GM12891 (cell line): ENCODE results near the gene CFL1.
A peak's percentile ranks its signal among the peaks of the same experiment; 100 is the strongest.

Experiments used
- DNase-seq: peaks from one replicate; pipeline ENCODE4 v3.0.0; 2011; ENCODE audit warnings: low spot score; ENCODE audit not compliant: insufficient read length
- FAIRE-seq: peaks from 2 replicates; lab custom pipeline; 2011; peaks lifted over from hg19 to GRCh38; lab: Jason Lieb, UNC
- PAX5 ChIP-seq: IDR thresholded peaks from 2 replicates; pipeline ENCODE4 v1.6.1; 2011; ENCODE audit warnings: low read length, moderate library complexity, mild to moderate bottlenecking; ENCODE audit not compliant: insufficient read depth, severe bottlenecking
- POLR2A ChIP-seq: IDR thresholded peaks from 2 replicates; pipeline ENCODE4 v1.6.1; 2011; ENCODE audit warnings: low read depth, low read length, control low read depth
- POLR2AphosphoS5 ChIP-seq: IDR thresholded peaks from 2 replicates; pipeline ENCODE4 v1.6.1; 2011; ENCODE audit warnings: low read depth, low read length, control low read depth
- POU2F2 ChIP-seq: IDR thresholded peaks from 2 replicates; pipeline ENCODE4 v1.6.1; 2011; ENCODE audit warnings: low read depth, mild to moderate bottlenecking, control low read depth, low read length, moderate library complexity
- SPI1 ChIP-seq: IDR thresholded peaks from 2 replicates; pipeline ENCODE4 v1.6.1; 2011; ENCODE audit warnings: low read depth, low read length, control low read depth
- TAF1 ChIP-seq: IDR thresholded peaks from 2 replicates; pipeline ENCODE4 v1.6.1; 2011; ENCODE audit warnings: low read depth, low read length, control low read depth

CFL1 gene

DNA sequence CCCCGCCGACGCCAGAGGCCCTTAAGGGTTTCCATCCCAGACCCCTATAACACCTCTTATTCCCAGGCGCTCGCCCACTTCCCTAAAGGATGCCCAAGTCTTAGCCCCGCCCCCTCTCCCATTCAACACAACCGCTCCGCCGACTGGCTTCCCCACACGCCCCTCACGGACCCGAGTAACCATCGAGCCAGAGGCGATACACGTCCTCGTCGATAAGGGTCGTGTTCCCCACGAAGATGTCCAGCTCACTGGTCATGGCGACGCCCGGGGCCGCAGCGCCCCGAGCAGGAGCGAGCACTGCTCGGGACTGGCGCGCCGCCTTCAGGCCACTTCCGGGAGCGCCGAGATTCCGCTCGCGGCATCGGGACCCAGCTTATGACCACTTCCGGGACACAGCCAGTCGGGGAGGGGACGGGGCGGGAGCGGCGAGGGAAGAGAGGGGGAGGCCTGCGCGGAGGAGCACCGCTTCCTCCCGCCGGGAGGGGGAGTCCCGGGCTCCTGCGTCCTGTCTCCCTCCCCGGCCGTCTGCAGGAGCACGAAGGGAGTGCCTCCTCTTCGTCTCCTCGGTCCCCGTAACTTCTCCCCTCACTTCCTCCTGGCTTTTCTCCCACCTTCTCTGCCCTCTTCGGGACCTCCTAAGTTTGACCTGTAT lies 30.3 kb upstream of the CFL1 start, which contains the start of gene FIBP:
Gene FIBP, minus strand, starts transcription at position 309 of the 652 bp plus-strand sequence. Its CDS starts 53 bp downstream, at position 256.
- peak; percentile 92 for FAIRE-seq
- TF ChIP-seq SPI1 (peak; percentile 58; the same call in 1 of the 2 replicates), TAF1 (no peak; the same call in 1 of the 2 replicates), PAX5 (no peak), POLR2AphosphoS5 (peak; percentile 83), POU2F2 (peak; percentile 51; the same call in 1 of the 2 replicates), POLR2A (peak; percentile 83)
- DNase-seq = peak; percentile 97

DNA sequence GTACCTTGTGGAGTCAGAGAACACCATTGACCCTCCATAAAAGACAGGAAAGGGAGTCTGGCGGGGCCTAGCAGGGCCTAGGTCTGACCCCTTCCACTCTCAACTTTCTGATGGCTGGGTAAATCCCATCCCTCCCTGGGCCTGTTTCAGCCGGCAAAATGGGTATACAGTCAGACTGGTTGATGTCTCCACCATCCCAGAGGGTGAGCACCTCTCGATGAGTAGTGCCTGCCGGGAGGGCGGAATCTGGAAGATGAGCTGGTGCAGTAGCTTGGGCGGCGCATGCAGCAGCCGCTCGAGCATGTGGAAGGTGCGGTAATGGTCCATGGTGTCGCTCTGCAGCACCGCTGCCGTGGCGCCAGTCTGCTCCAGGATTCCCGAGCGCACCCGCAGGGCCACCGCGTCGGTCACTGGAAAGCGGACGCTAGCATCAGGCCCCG lies 29.8 kb upstream of the CFL1 start:
- TF ChIP-seq POU2F2 (no peak), POLR2A (no peak), SPI1 (no peak), PAX5 (no peak), TAF1 (no peak), POLR2AphosphoS5 (no peak)
- FAIRE-seq (no peak), DNase-seq (no peak)

DNA sequence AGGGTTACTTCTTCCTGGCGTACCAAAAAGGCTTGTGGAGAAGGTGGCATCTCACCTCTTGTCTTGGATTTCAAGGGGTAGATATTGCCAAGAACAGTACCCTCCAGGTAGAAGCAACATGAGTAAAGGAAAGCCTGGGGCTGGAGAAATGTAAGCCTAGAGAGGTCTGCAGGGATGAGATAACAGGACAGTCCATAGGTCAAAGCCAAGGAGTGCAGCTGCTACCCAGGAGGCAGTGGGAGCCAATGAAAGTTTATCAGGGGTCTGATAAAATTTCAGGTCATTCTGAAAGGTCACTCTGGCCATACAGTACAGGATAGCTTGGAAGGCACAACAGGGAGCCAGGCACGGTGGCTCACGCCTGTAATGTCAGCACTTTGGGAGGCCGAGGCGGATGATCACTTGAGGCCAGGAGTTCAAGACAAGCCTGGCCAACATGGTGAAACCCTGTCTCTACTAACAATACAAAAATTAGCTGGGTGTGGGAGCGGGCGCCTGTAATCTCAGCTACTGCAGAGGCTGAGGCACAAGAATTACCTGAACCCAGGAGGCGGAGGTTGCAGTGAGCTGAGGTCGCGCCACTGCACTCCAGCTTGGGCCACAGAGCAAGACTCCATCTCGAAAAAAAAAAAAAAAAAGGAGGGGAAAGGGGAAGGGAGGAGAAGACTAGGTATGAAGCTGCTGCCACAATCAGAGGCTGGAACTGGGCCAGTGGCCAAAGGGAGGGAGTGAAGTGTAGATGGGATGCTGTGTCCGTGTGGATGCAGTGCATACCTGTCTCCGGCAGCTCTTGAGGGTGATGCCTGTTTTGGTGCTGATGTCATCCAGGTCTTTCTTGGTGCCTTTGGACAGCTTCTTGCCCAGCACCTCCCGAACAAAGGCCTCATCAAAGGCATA lies 29.1 kb upstream of the CFL1 start:
- TF ChIP-seq POLR2AphosphoS5 (no peak), PAX5 (no peak), POLR2A (no peak), SPI1 (no peak), POU2F2 (no peak), TAF1 (no peak)
- FAIRE-seq (no peak), DNase-seq (no peak)

DNA sequence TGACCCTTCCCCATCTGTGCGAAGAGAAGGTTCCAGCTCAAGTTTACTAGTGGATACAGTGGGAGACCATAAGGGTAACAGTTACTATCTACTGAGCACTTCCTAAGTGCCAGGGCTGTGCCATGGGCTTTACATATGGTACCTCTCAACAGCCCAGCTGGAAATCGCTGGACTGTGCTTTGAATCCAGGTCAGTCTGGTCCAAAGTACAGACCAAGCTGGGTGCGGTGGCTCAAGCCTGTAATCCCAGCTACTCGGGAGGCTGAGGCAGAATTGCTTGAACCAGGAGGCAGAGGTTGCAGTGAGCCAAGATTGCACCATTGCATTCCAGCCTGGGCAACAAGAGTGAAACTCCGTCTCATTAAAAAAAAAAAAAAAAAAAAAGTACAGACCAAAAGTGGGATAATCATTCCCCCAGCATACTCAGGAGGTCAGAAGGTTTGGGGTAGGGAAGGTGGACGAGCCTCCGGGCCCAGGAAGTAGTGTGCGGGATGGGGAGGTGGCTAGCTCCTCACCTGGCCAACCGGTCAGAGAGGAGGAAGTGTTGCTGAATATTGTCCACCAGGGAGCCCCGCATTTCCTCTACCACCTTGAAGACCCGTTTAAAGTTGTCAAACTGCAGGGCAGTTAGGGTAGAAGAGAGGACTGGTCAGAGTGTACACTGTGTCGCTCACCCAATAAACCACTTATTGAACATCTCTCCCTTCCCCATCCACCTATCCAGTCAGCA lies 28.0 kb upstream of the CFL1 start:
- TF ChIP-seq POLR2AphosphoS5 = no peak
- no peak for TF ChIP-seq POU2F2
- TF ChIP-seq POLR2A = no peak
- TF ChIP-seq TAF1 = no peak
- no peak for TF ChIP-seq PAX5
- no peak for TF ChIP-seq SPI1
- no peak for DNase-seq
- FAIRE-seq = no peak

DNA sequence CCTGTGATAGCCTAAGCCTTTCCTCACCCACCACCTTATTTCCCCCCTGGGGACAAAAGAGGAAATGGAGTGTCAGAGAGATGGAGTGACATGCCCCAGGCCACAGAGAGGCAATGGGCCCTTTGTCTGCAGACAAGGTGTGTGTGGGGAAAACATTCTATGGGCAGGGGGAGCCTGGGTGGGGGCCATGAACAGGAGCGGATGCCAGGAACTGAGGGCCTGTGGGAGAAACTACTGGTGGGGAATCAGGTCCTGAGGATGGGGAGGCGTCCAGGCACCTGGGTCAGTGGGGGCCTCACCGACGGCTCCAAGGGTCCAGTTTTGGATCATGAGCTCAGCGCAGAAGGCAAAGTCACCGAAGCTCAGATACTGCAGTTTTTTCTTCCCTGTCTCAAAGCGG lies 27.3 kb upstream of the CFL1 start:
- DNase-seq = no peak
- no peak for FAIRE-seq
- TF ChIP-seq POLR2A = no peak
- no peak for TF ChIP-seq TAF1
- TF ChIP-seq POLR2AphosphoS5 = no peak
- TF ChIP-seq SPI1 = no peak
- TF ChIP-seq POU2F2 = no peak
- no peak for TF ChIP-seq PAX5

DNA sequence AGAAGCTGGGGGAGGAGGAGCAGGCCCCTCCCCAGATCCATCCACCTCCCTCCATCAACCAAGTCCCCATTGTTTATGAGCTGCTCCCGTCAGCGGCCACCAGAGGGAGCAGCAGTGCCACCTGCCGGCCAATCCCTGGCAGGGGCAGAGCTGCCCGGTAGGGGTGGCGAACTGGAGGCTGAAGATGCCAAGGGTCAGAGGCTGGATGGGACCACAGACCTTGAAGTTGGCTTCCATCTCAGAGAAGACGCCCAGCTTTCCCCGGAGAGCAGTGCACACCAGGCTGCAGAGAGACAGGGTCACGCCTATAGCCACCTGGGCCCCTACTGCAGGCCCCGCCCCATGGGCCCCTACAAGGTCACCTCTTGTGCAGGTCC lies 26.7 kb upstream of the CFL1 start:
- peak; percentile 87 for DNase-seq
- FAIRE-seq = peak; percentile 93
- TF ChIP-seq POLR2AphosphoS5 = no peak
- TF ChIP-seq POU2F2 = peak; percentile 59; the same call in 1 of the 2 replicates
- TF ChIP-seq SPI1 = no peak
- no peak for TF ChIP-seq POLR2A
- no peak for TF ChIP-seq PAX5
- TF ChIP-seq TAF1 = no peak

DNA sequence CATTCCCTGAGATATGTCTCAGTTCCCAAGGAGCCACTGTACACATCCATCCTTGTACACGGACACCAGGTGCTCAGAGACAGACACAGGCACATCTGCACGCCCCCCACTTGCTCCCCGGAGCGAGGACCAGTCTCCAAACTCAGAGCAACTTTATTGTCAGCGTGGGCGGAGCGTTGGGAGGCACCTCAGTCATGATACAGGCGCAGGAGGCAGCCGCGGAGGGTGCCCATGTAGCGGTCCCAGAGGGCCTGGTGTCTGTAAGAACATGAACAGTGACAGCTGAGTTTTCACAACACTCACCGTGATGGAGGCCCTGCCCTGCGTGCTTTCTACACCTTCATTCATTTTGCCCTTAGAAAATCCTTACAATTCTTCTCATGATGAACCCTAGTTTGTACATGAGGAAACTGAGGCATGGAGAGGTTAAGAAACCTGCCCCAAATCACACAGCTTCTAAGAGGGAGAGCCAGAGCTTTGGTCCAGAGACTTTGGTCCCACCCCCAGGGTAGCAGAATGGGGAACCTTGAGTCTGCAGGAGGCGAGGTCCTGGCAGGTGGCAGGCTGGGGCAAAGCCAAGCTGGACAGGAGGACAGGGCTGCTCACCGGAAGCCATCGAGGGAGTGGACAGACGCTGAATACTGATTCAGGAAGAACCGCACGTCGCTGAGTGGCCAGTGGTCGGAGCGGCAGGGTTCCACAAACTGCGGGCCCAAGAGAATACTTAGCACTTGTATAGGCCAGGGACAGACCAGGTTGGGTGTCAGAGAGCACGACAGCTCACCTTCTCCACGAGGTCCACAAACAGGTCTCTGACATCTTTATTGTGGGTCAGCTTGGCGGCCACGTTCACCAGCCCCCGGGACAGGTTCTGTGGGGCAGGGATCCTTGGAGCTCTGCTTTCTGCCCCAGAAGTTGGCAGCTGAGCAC lies 26.1 kb upstream of the CFL1 start:
- DNase-seq = no peak
- no peak for FAIRE-seq
- TF ChIP-seq POU2F2 (no peak), SPI1 (no peak), TAF1 (no peak), POLR2A (no peak), POLR2AphosphoS5 (no peak), PAX5 (no peak)

DNA sequence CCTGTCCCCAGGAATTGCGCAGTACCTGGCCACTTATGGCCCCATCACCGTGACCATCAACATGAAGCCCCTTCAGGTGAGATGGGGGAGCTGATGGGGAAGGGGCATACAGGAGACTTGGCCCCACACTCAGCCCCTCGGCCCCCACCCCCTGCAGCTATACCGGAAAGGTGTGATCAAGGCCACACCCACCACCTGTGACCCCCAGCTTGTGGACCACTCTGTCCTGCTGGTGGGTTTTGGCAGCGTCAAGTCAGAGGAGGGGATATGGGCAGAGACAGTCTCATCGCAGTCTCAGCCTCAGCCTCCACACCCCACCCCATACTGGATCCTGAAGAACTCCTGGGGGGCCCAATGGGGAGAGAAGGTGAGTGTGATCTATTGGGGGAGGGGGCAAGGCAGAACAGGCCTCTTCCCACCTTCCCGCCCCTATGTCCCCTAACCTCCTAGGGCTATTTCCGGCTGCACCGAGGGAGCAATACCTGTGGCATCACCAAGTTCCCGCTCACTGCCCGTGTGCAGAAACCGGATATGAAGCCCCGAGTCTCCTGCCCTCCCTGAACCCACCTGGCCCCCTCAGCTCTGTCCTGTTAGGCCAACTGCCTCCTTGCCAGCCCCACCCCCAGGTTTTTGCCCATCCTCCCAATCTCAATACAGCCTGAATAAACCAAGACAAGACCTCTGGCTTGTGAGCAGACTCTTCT lies 25.2 kb upstream of the CFL1 start:
- FAIRE-seq (no peak), DNase-seq (no peak)
- TF ChIP-seq PAX5 = no peak
- TF ChIP-seq POLR2A = no peak
- TF ChIP-seq POLR2AphosphoS5 = no peak
- no peak for TF ChIP-seq SPI1
- no peak for TF ChIP-seq TAF1
- no peak for TF ChIP-seq POU2F2
